ENCODE results near the gene EDEM2.

DNA sequence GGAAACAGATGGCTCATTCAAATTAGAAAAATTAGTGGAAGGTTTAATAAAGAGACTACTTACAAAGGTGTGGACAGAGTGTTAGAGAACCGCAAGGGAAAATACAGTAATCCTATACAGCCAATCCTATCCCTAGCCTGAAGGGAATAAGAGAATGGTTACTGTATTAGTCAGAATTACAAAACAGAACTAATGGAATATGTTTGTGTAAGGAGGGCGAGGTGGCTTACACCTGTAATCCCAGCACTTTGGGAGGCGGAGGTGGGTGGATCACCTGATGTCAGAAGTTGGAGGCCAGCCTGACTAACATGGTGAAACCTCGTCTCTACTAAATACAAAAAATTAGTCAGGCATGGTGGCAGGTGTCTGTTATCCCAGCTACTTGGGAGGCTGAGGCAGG is 38.2 kb downstream of the EDEM2 start:
- TF ChIP-seq, protein P1, sequence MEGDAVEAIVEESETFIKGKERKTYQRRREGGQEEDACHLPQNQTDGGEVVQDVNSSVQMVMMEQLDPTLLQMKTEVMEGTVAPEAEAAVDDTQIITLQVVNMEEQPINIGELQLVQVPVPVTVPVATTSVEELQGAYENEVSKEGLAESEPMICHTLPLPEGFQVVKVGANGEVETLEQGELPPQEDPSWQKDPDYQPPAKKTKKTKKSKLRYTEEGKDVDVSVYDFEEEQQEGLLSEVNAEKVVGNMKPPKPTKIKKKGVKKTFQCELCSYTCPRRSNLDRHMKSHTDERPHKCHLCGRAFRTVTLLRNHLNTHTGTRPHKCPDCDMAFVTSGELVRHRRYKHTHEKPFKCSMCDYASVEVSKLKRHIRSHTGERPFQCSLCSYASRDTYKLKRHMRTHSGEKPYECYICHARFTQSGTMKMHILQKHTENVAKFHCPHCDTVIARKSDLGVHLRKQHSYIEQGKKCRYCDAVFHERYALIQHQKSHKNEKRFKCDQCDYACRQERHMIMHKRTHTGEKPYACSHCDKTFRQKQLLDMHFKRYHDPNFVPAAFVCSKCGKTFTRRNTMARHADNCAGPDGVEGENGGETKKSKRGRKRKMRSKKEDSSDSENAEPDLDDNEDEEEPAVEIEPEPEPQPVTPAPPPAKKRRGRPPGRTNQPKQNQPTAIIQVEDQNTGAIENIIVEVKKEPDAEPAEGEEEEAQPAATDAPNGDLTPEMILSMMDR (IDR thresholded peaks at IDR 0.05; ENCODE audit: borderline replicate concordance, extremely low read depth, low read length, poor library complexity, severe bottlenecking) = no peak
- no peak for TF ChIP-seq EZH2 (IDR thresholded peaks at IDR 0.05; ENCODE audit: borderline replicate concordance, low read depth, low read length, severe bottlenecking)
